Lower leg skin (tissue), 3 donors: ENCODE data around the gene DUSP15.

Experiments
- POLR2A ChIP-seq, 2 donors: fragments of 450-650 bp; IDR thresholded peaks; one replicate each; pipeline ENCODE4 v1.6.1; 2016 to 2017; ENCODE audit warnings: antibody characterized with exemption in 2 of 2, mild to moderate bottlenecking in 1 of 2, moderate library complexity in 1 of 2
- TF ChIP-seq, protein P1 (sequence below), 3 donors: fragments of 450-650 bp; IDR thresholded peaks; one replicate each; pipeline ENCODE4 v1.5.1; 2016; ENCODE audit warnings: antibody characterized with exemption in 3 of 3, mild to moderate bottlenecking in 3 of 3, moderate library complexity in 2 of 3

- TF ChIP-seq, protein P1, sequence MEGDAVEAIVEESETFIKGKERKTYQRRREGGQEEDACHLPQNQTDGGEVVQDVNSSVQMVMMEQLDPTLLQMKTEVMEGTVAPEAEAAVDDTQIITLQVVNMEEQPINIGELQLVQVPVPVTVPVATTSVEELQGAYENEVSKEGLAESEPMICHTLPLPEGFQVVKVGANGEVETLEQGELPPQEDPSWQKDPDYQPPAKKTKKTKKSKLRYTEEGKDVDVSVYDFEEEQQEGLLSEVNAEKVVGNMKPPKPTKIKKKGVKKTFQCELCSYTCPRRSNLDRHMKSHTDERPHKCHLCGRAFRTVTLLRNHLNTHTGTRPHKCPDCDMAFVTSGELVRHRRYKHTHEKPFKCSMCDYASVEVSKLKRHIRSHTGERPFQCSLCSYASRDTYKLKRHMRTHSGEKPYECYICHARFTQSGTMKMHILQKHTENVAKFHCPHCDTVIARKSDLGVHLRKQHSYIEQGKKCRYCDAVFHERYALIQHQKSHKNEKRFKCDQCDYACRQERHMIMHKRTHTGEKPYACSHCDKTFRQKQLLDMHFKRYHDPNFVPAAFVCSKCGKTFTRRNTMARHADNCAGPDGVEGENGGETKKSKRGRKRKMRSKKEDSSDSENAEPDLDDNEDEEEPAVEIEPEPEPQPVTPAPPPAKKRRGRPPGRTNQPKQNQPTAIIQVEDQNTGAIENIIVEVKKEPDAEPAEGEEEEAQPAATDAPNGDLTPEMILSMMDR (IDR thresholded peaks at IDR 0.05) = no peak
- no peak for TF ChIP-seq POLR2A (IDR thresholded peaks at IDR 0.05)
Measured at GRCh38 chr20:31841928-31842327, 28.4 kb downstream of the DUSP15 start.
